ENCODE results near the gene DNAJB4. TPM values are rescaled to one million over a fixed set of nuclear protein-coding genes. Genes with fewer than 3 reads are reported as not detected.

Gene DNAJB4
- total and polyA plus RNA-seq, 2 donors (not counting 1 experiment from before 2014, with no cell fraction given) = 3.6 to 17.0 TPM

GRCh38 chr1:78007677-78008341, 3.1 kb downstream of the DNAJB4 start:
- Histone ChIP-seq H2AFZ (ENCODE audit: insufficient read depth, low read depth, low read length, poor library complexity, severe bottlenecking) (no peak overlapping the region), H3K4me2 (replicated peaks; ENCODE audit: low read depth, low read length, poor library complexity, severe bottlenecking) (no peak overlapping the region), H3K4me1 (ENCODE audit: control insufficient read depth in 2 of 2, insufficient read depth in 2 of 2, low read length in 2 of 2) (peaks cover 0 to 20% of the 10 kb centered on the region in 2 donors), H3K27ac (ENCODE audit: low read length in 2 of 2) (no peak overlapping the region), H3K9me3 (ENCODE audit: control extremely low read depth in 1 of 3, control insufficient read depth in 2 of 3, insufficient read depth in 1 of 3, low read length in 2 of 3) (no peaks in the 10 kb centered on the region), H3K79me2 (ENCODE audit: control insufficient read depth, insufficient read depth, low read length) (peaks cover 16% of the 10 kb centered on the region), H3K27me3 (replicated peaks in 1 of 4; ENCODE audit: control extremely low read depth in 1 of 4, control insufficient read depth in 3 of 4, insufficient read depth in 4 of 4, low read length in 3 of 4) (no peaks in the 10 kb centered on the region), H3K36me3 (replicated peaks in 1 of 2; ENCODE audit: control extremely low read depth in 1 of 2, control insufficient read depth in 1 of 2, extremely low read depth in 1 of 2, insufficient read depth in 2 of 2, low read length in 1 of 2) (no peaks in the 10 kb centered on the region), H3K9ac (ENCODE audit: low read length) (no peak overlapping the region), H4K20me1 (ENCODE audit: control insufficient read depth, insufficient read depth, low read length, poor library complexity, severe bottlenecking) (no peaks in the 10 kb centered on the region), H3K4me3 (ENCODE audit: control extremely low read depth in 1 of 5, extremely low read depth in 1 of 5, insufficient read depth in 1 of 5, low read depth in 2 of 5, low read length in 4 of 5) (no peak overlapping the region)
- H3K9me3 Mint-ChIP-seq (ENCODE audit: insufficient read depth) = no peaks in the 10 kb centered on the region
- WGBS (ENCODE audit: insufficient coverage) = no CpG with 5 or more reads among the region's 4 CpGs
- TF ChIP-seq EZH2 (IDR thresholded peaks at IDR 0.05; ENCODE audit: borderline replicate concordance, insufficient read depth, low read depth, low read length, poor library complexity, severe bottlenecking) = no peak
- TF ChIP-seq, protein P1, sequence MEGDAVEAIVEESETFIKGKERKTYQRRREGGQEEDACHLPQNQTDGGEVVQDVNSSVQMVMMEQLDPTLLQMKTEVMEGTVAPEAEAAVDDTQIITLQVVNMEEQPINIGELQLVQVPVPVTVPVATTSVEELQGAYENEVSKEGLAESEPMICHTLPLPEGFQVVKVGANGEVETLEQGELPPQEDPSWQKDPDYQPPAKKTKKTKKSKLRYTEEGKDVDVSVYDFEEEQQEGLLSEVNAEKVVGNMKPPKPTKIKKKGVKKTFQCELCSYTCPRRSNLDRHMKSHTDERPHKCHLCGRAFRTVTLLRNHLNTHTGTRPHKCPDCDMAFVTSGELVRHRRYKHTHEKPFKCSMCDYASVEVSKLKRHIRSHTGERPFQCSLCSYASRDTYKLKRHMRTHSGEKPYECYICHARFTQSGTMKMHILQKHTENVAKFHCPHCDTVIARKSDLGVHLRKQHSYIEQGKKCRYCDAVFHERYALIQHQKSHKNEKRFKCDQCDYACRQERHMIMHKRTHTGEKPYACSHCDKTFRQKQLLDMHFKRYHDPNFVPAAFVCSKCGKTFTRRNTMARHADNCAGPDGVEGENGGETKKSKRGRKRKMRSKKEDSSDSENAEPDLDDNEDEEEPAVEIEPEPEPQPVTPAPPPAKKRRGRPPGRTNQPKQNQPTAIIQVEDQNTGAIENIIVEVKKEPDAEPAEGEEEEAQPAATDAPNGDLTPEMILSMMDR (IDR thresholded peaks at IDR 0.05) = no peak
- H3K27me3 Mint-ChIP-seq = no peaks in the 10 kb centered on the region
- H3K27ac Mint-ChIP-seq = no peak overlapping the region
- CTCF ChIA-PET = no interaction called here
- ATAC-seq (ENCODE audit: low read depth) (no peak), DNase-seq (no peak)
- peaks cover 41% of the 10 kb centered on the region for H3K4me1 Mint-ChIP-seq
- intact Hi-C loops (cut with micrococcal nuclease) = no loop called here
- no peak overlapping the region for H3K4me3 Mint-ChIP-seq
- POLR2A ChIA-PET = no interaction called here

DNA sequence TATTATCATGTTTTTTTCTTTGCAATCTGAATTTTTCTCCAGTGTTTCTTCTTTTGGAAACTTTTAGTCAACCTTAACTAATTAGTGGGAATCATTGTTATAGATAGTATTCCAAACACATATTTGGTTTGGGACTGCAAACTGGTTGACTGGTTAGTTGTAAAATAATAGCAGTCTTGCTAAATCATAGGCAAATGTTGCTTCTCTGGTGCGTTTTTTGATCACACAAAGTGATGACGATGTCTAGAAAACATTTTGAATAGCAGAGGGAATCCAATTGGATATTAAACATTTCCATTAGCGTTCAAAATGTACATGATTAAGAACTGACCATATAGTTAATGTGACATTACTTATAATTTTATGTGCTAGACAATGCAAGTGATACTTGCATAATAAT, 4.5 kb downstream of the DNAJB4 start:
- CTCF ChIA-PET = no interaction called here
- ATAC-seq (ENCODE audit: low read depth) (no peak), DNase-seq (no peak)
- intact Hi-C loops (cut with micrococcal nuclease) = no loop called here
- H4K20me1 ChIP-seq (ENCODE audit: control insufficient read depth, insufficient read depth, low read length, poor library complexity, severe bottlenecking) = no peaks in the 10 kb centered on the region
- no peak overlapping the region for H3K27ac ChIP-seq (ENCODE audit: low read length in 2 of 2)
- no peaks in the 10 kb centered on the region for H3K27me3 Mint-ChIP-seq
- H3K79me2 ChIP-seq (ENCODE audit: control insufficient read depth, insufficient read depth, low read length) = peaks cover 16% of the 10 kb centered on the region
- no peaks in the 10 kb centered on the region for H3K36me3 ChIP-seq (replicated peaks in 1 of 2; ENCODE audit: control extremely low read depth in 1 of 2, control insufficient read depth in 1 of 2, extremely low read depth in 1 of 2, insufficient read depth in 2 of 2, low read length in 1 of 2)
- H3K4me2 ChIP-seq (replicated peaks; ENCODE audit: low read depth, low read length, poor library complexity, severe bottlenecking) = no peak overlapping the region
- no peak overlapping the region for H2AFZ ChIP-seq (ENCODE audit: insufficient read depth, low read depth, low read length, poor library complexity, severe bottlenecking)
- no peaks in the 10 kb centered on the region for H3K27me3 ChIP-seq (replicated peaks in 1 of 4; ENCODE audit: control extremely low read depth in 1 of 4, control insufficient read depth in 3 of 4, insufficient read depth in 4 of 4, low read length in 3 of 4)
- WGBS (ENCODE audit: insufficient coverage) = no CpG with 5 or more reads among the region's 3 CpGs
- no peak overlapping the region for H3K9ac ChIP-seq (ENCODE audit: low read length)
- H3K4me3 Mint-ChIP-seq = no peak overlapping the region
- no peak overlapping the region for H3K4me3 ChIP-seq (ENCODE audit: control extremely low read depth in 1 of 5, extremely low read depth in 1 of 5, insufficient read depth in 1 of 5, low read depth in 2 of 5, low read length in 4 of 5)
- peaks cover 31% of the 10 kb centered on the region for H3K4me1 Mint-ChIP-seq
- POLR2A ChIA-PET = no interaction called here
- H3K9me3 Mint-ChIP-seq (ENCODE audit: insufficient read depth) = no peaks in the 10 kb centered on the region
- no peak for TF ChIP-seq EZH2 (IDR thresholded peaks at IDR 0.05; ENCODE audit: borderline replicate concordance, insufficient read depth, low read depth, low read length, poor library complexity, severe bottlenecking)
- TF ChIP-seq, protein P1 (IDR thresholded peaks at IDR 0.05) = no peak
- H3K27ac Mint-ChIP-seq = no peak overlapping the region
- peaks cover 0 to 14% of the 10 kb centered on the region in 2 donors for H3K4me1 ChIP-seq (ENCODE audit: control insufficient read depth in 2 of 2, insufficient read depth in 2 of 2, low read length in 2 of 2)
- H3K9me3 ChIP-seq (ENCODE audit: control extremely low read depth in 1 of 3, control insufficient read depth in 2 of 3, insufficient read depth in 1 of 3, low read length in 2 of 3) = no peaks in the 10 kb centered on the region

All from B cell (primary cell).